ENCODE data around the gene TCF25. TPM values are rescaled to one million over a fixed set of nuclear protein-coding genes. Genes with fewer than 3 reads are reported as not detected.
A peak's percentile ranks its signal among the peaks of the same experiment; 100 is the strongest.
"Not testable (repeated sequence)": the region's sequence is repeated elsewhere in the genome, so short reads cannot be mapped to it uniquely, and the experiment has no call there.

The TCF25 gene
- total RNA-seq, 2 experiments from 2014 or later: 181 to 216 TPM

DNA sequence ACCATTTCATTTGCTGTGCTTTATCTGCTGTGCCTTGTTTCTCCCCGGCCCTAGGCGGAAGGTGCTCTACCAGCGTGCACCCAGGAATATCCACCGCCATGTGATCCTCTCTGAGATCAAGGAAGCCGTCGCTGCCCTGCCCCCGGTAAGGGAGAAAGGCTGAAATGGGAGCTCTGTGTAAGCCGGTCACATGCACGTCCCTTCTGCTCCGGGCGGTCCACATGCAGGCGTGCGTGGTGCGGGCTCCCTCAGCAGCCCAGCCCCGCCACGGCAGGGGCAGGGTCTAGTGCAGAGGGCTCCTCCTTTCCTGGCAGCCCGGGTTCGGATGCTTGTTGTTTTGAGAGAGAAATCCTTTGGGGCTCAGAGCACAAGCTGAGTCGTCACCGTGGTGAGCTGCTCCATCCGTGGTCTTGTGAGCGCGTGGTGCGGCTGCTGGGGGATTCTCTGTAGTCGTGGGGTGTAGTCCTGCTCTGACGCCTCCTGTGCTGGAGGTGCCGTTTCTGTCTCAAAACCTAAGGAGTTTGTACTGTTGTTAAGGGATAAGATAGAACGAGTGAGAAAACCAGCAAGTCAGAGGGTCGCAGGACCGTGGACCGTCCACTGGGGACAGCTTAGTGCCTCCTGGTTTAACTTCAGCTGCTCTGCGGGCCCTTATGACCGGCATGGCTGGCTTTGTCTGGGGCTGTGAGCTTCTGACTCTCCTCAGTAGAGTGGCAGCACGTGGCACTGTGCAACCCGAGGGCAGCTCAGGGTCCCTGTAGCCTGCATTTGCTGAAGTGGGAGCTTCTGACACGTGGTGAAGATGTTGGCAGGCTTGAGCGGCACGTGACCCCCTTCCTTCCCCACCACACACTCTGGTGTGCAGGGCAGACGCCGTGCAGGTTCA is 33.0 kb downstream of the TCF25 start:
- no peaks in the 10 kb centered on the region for H3K27me3 Mint-ChIP-seq
- H3K4me1 Mint-ChIP-seq: peaks cover 10% of the 10 kb centered on the region
- H3K9me3 Mint-ChIP-seq (ENCODE audit: low read depth): peaks cover 2% of the 10 kb centered on the region
- no peak overlapping the region for H3K4me3 Mint-ChIP-seq
- ATAC-seq (peak; percentile 14), DNase-seq (no peak)
- CTCF ChIA-PET: interaction anchor here (0.8 to 1.1 kb wide), 3 partner anchors 9 to 206 kb away, joined by 3 to 4 read pairs (median 3); no protein-coding TSS in a partner anchor
- H3K36me3 Mint-ChIP-seq: peaks cover 32% of the 10 kb centered on the region
- no peak overlapping the region for H3K27ac Mint-ChIP-seq

DNA sequence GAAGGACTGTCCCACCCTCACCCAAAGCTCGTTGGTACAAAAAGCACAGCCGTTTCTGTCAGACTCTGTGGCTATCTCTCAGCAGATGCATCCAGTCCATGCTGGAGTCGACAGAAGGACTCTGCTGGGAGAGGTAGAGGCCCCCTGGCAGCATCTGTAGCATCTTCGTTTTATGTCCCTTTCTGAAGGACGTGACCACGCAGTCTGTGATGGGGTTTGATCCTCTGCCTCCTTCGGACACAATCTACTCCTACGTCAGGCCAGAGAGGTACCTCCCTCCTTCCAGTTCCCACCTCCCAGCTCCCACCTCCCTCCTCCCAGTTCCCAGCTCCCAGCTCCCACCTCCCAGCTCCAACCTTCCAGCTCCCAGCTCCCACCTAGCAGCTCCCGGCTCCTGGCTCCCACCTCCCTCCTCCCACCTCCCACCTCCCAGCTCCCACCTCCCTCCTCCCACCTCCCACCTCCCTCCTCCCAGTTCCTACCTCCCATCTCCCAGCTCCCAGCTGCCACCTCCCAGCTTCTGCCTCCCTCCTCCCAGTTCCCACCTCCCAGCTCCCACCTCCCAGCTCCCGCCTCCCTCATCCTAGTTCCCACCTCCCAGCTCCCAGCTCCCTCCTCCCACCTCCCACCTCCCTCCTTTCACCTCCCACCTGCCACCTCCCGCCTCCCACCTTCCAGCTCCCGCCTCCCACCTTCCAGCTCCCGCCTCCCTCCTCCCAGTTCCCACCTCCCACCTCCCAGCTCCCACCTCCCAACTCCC is 33.8 kb downstream of the TCF25 start:
- Mint-ChIP-seq H3K4me1 (peaks cover 10% of the 10 kb centered on the region), H3K27ac (no peak overlapping the region), H3K36me3 (peaks cover 32% of the 10 kb centered on the region), H3K4me3 (no peak overlapping the region), H3K9me3 (ENCODE audit: low read depth) (peaks cover 2% of the 10 kb centered on the region), H3K27me3 (no peaks in the 10 kb centered on the region)
- no peak for DNase-seq
- CTCF ChIA-PET: interaction anchor here (0.8 to 1.7 kb wide), 4 partner anchors 8 to 207 kb away, joined by 3 to 6 read pairs (median 4); partner anchors contain the start of gene TUBB3
- no peak for ATAC-seq

DNA sequence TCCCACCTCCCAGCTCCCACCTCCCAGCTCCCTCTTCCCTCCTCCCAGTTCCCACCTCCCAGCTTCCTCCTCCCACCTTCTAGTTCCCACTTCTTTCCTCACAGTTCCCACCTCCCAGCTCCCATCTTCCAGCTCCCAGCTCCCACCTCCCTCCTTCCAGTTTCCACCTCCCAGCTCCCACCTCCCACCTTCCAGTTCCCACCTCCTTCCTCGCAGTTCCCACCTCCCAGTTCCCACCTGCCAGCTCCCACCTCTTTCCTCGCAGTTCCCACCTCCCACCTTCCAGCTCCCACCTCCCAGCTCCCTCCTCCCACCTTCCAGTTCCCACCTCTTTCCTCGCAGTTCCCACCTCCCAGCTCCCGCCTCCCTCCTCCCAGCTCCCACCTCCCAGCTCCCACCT is 34.8 kb downstream of the TCF25 start:
- Mint-ChIP-seq H3K4me3 (no peak overlapping the region), H3K36me3 (peaks cover 32% of the 10 kb centered on the region), H3K27me3 (no peaks in the 10 kb centered on the region), H3K4me1 (peaks cover 10% of the 10 kb centered on the region), H3K27ac (no peak overlapping the region), H3K9me3 (ENCODE audit: low read depth) (peaks cover 2% of the 10 kb centered on the region)
- DNase-seq: no peak
- no peak for ATAC-seq
- CTCF ChIA-PET: interaction anchor here (0.7 to 1.8 kb wide), 3 partner anchors 15 to 1093 kb away, joined by 3 to 6 read pairs (median 6); partner anchors contain the start of gene TUBB3

DNA sequence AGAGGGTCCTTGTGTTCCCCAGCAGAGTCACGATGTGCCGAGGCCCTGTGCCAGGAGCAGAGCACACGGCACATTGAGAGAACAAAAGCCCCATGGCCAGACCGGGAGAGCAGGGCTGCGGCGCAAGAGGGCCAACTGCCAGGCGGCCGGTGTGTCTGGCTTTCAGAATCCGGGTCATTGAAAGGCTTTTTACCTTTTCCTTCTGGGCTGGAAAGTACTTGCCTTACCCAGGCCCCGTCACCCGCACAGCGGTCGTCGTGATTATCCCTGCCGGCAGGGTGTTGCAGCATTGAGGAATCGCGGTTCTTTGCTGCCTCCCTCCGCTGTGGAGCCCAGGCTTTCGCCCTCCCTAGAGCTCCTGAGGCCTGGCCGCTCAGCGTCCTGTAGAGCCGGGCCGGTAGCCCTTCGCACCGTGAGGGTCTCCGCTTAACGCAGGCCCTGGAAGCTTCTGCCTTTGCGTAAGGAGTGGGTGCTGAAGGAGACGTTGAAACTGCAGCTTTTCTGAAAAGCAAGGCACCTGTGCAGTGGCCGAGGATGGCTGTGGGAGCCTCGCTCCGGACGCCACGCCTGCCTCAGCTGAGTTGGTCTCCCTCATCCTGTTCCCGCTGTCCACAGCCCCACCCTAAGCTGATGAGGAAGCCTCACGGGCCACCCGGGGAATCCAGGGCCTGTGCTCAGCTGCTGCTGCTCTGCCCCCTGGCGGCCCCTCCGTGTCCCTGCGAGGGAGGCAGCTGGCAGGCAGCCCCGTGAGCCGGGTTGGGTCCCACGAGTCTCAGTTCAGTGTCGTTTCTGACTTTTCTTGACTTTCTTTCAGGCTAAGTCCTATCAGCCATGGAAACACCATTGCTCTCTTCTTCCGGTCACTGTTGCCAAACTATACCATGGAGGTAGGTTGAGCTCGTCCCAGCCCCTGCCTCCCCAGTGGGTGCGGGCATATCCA is 36.7 kb downstream of the TCF25 start:
- H3K4me1 Mint-ChIP-seq: peaks cover 10% of the 10 kb centered on the region
- ATAC-seq (peak; percentile 87), DNase-seq (peak; percentile 78)
- H3K27ac Mint-ChIP-seq: no peak overlapping the region
- H3K27me3 Mint-ChIP-seq: no peaks in the 10 kb centered on the region
- peaks cover 2% of the 10 kb centered on the region for H3K9me3 Mint-ChIP-seq (ENCODE audit: low read depth)
- H3K36me3 Mint-ChIP-seq: peaks cover 36% of the 10 kb centered on the region
- CTCF ChIA-PET: interaction anchor here (0.7 to 2.3 kb wide), 33 partner anchors 8 to 221 kb away, joined by 3 to 18 read pairs (median 5); partner anchors contain the start of genes MC1R, TCF25 and TUBB3
- H3K4me3 Mint-ChIP-seq: no peak overlapping the region

DNA sequence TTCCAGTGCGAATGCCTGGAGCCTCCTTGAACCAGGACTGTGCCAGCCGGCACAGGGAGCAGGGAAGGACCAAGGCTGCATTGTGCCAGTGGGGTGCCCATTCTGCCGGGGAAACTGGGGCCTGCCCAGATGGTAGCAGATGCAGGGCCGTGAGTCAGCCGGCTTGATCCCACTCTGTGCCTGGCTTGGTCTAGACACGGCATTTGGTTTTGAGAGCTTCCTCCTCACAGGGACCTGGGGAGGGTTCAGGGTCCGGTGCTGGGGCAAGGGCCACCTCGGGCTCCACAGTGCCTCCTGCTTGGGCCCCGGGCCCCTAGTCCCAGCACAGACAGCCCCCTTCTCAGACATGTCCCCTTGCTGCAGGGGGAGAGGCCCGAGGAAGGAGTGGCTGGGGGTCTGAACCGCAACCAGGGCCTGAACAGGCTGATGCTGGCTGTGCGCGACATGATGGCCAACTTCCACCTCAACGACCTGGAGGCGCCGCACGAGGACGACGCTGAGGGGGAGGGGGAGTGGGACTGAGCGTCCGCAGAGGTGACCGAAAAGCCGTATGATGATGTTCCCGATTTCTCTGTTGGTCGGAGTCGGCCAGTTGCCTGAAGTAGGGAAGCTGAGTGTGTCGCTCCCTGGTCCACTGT is 37.4 kb downstream of the TCF25 start:
- Mint-ChIP-seq H3K9me3 (ENCODE audit: low read depth) (peaks cover 2% of the 10 kb centered on the region), H3K4me1 (peaks cover 10% of the 10 kb centered on the region), H3K36me3 (peaks cover 32% of the 10 kb centered on the region), H3K4me3 (no peak overlapping the region), H3K27ac (no peak overlapping the region), H3K27me3 (no peaks in the 10 kb centered on the region)
- DNase-seq (no peak), ATAC-seq (no peak)
- CTCF ChIA-PET: interaction anchor here (0.8 to 2.3 kb wide), 32 partner anchors 7 to 222 kb away, joined by 3 to 18 read pairs (median 5); partner anchors contain the start of genes MC1R, TCF25 and TUBB3

DNA sequence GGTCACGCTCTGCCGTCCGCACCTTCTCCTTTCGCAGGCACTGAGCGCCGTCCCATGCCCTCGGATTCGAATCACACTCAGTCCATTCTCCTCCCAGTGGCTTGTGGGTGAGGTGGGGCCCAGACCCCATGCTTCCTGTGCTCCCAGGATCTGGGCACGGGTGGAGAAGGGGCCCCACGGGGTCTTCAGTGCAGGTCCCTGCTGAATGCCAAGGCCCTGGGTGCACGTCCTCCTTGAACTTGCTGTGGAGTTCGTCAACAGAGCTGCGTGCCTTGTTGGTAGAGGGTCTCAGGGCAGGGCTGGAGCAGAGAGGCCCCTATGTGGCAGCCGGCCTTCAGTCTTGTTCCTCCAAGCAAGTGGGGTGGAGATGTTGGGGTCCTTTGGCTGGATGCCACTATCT is 38.0 kb downstream of the TCF25 start:
- H3K9me3 Mint-ChIP-seq (ENCODE audit: low read depth): peaks cover 2% of the 10 kb centered on the region
- H3K4me3 Mint-ChIP-seq: no peak overlapping the region
- peaks cover 31% of the 10 kb centered on the region for H3K36me3 Mint-ChIP-seq
- H3K27me3 Mint-ChIP-seq: no peaks in the 10 kb centered on the region
- CTCF ChIA-PET: interaction anchor here (1.2 to 2.1 kb wide), 7 partner anchors 11 to 214 kb away, joined by 3 to 18 read pairs (median 5); partner anchors contain the start of genes TCF25 and TUBB3
- no peak for ATAC-seq
- peaks cover 12% of the 10 kb centered on the region for H3K4me1 Mint-ChIP-seq
- no peak overlapping the region for H3K27ac Mint-ChIP-seq
- no peak for DNase-seq

DNA sequence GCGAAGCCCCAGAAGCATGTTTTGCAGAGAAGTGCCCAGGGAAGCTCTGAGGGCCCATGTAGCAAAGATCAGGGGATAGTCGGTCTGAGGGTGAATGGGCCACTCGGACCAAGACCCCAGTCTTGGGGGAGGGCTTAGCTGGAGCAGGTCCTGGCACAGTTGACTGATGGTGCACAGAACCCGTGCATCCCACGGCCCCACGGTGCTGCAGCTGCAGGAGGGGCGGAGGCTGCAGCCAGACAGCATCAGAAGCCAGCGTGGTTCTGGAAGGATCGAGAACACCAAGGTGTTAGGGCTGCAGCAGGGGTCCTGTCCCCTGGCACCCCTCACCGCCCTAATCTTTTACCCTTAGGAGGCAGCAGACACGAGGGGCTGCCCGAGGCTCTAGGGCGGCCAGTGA is 38.8 kb downstream of the TCF25 start:
- Mint-ChIP-seq H3K4me3 (no peak overlapping the region), H3K36me3 (peaks cover 23% of the 10 kb centered on the region), H3K27me3 (no peaks in the 10 kb centered on the region), H3K4me1 (peaks cover 12% of the 10 kb centered on the region), H3K27ac (no peak overlapping the region), H3K9me3 (ENCODE audit: low read depth) (peaks cover under 1% of the 10 kb centered on the region)
- CTCF ChIA-PET: interaction anchor here (1.2 kb wide), 2 partner anchors 10 to 51 kb away, joined by 4 to 6 read pairs; no protein-coding TSS in a partner anchor
- ATAC-seq (no peak), DNase-seq (no peak)

DNA sequence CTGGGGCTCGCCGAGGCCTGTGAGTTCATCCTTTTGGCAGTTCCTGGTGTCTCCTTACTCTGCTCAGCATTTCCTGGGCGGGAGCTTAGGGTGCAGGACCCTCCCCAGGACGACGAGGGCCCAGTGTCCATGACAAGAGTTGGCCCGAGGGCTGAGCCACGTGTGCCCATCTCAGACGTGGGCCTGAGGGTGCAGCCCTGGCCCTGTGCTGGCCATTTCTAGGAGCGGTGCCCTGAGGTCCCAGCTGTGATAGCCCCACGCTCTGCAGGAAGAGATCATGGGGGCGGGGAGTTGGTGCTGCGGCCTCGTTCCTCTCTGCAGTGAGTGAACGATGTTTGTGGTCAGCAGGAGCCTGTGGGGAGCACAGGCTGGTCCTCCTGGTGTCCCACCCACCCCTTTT is 39.2 kb downstream of the TCF25 start:
- Mint-ChIP-seq H3K36me3 (peaks cover 23% of the 10 kb centered on the region), H3K27ac (no peak overlapping the region), H3K4me1 (peaks cover 17% of the 10 kb centered on the region), H3K4me3 (no peak overlapping the region), H3K9me3 (ENCODE audit: low read depth) (no peaks in the 10 kb centered on the region), H3K27me3 (no peaks in the 10 kb centered on the region)
- ATAC-seq (no peak), DNase-seq (no peak)
- CTCF ChIA-PET: interaction anchor here (1.0 to 1.2 kb wide), 4 partner anchors 9 to 212 kb away, joined by 3 to 6 read pairs (median 4); no protein-coding TSS in a partner anchor

DNA sequence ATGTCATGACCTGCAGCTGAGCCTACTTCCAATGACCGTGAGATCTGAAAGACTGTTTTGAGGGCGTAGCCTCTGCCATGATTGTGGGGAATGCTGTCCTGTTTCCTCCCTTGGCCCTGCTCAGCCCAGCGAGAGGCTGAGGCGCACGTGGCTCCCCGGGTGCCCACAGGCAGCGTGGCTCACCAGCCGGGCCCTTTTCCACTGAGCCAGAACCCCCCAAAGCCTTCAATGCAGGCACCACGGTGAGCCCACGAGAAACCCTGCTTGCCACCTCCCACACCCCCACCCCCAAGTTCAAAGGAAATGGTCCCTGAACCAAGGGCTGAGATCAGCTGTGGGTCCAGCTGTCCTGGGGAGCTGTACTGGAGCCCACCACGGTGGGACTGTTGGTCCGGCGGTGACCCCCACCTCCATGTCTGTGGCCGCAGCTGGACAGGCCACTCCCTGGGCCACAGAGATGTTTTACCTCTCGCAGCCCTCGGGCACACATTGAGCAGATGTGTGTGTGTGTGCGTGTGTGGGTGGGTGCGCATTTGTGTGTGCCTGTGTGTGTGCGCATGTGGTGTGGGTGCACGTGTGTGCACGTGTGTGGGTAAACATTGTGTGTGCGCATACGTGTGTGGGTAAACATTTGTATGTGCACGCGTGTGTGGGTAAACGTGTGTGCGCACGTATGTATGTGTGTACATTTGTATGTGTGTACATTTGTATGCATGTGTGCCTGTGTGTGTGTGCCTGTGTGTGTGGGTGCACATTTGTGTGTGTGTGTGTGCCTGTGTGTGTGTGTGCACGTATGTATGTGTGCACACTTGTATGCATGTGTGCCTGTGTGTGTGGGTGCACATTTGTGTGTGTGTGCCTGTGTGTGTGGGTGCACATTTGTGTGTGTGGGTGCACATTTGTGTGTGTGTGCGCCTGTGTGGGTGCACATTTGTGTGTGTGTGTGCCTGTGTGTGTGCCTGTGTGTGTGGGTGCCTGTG is 40.3 kb downstream of the TCF25 start:
- CTCF ChIA-PET: interaction anchor here (1.0 to 1.2 kb wide), 2 partner anchors 10 to 213 kb away, joined by 3 read pairs; no protein-coding TSS in a partner anchor
- peak overlapping the region; percentile 11 for H3K27ac Mint-ChIP-seq
- peaks cover 23% of the 10 kb centered on the region for H3K36me3 Mint-ChIP-seq
- H3K9me3 Mint-ChIP-seq (ENCODE audit: low read depth): no peaks in the 10 kb centered on the region
- ATAC-seq: no peak
- no peak for DNase-seq
- peaks cover 25% of the 10 kb centered on the region for H3K4me1 Mint-ChIP-seq
- H3K4me3 Mint-ChIP-seq: no peak overlapping the region
- H3K27me3 Mint-ChIP-seq: peaks cover 1% of the 10 kb centered on the region

DNA sequence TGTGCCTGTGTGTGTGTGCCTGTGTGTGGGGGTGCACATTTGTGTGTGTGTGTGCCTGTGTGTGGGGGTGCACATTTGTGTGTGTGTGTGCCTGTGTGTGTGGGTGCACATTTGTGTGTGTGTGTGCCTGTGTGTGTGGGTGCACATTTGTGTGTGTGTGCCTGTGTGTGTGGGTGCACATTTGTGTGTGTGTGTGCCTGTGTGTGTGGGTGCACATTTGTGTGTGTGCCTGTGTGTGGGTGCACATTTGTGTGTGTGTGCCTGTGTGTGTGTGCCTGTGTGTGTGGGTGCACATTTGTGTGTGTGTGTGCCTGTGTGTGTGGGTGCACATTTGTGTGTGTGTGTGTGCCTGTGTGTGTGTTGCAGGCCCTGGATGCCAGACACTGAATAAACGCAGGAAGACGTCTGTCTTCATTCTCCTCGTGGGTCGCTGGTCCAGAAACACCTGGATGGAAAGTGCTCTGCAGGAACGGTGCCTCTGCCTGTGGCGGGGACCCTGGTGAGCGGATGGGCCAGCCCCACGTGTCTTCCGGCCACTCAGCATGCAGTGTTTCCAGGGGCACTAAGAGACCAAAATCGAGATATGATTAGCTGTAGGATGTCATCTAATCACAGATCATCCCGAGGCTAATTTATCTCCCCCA is 41.4 kb downstream of the TCF25 start:
- not testable (repeated sequence) for DNase-seq; H3K4me3 Mint-ChIP-seq; ATAC-seq; H3K27ac Mint-ChIP-seq; H3K9me3 Mint-ChIP-seq (ENCODE audit: low read depth)
- Mint-ChIP-seq H3K27me3 (peaks cover 11% of the 10 kb centered on the region), H3K36me3 (peaks cover 15% of the 10 kb centered on the region), H3K4me1 (peaks cover 32% of the 10 kb centered on the region)
- CTCF ChIA-PET: interaction anchor here (0.6 to 1.6 kb wide), 2 partner anchors 8 to 372 kb away, joined by 3 read pairs; no protein-coding TSS in a partner anchor
